RCC 7860 (cell line): ENCODE data around the gene SKA2.
"Not testable (repeated sequence)": the region's sequence is repeated elsewhere in the genome, so short reads cannot be mapped to it uniquely, and the experiment has no call there.

Experiments
- DNase-seq: peaks from one replicate; pipeline ENCODE4 v3.0.0-alpha.2; 2015; ENCODE audit warnings: low spot score
- FAIRE-seq: peaks from 2 replicates; lab custom pipeline; 2012; peaks lifted over from hg19 to GRCh38; lab: Jason Lieb, UNC

The SKA2 gene

GRCh38 chr17:59154721-59155438 is at the start of gene SKA2:
Gene SKA2, minus strand, starts transcription at chr17:59155186. Its CDS starts 23 bp downstream, at chr17:59155163.
- FAIRE-seq (no peak), DNase-seq (peak; percentile 100)

GRCh38 chr17:59202320-59202719 is 47.3 kb upstream of the SKA2 start:
- no peak for DNase-seq
- no peak for FAIRE-seq

- DNase-seq = no peak
- FAIRE-seq = no peak
These were observed 44.4 kb upstream of the SKA2 start for GRCh38 chr17:59199398-59199797.

DNA sequence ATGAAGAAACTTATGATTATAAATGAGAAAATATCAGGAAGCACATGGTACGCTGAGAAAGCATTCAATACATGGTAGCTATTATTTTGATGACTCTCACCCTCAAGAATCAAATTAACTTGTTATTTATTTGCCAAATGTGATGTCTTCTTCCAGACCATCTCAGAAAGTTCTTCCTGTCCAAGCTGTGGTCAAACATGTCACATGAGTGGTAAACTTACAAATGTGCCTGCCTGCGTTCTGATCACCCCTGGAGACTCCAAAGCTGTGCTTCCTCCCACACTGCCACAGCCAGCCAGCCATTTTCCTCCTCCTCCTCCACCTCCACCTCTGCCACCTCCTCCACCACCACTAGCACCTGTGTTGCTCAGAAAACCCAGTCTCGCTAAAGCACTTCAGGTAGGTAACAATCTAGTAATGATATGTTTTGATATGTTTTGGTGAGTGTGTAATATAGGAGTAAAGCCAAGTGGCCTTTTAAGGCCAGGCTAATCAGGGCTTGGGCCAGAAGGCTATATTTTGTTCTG is 38.4 kb upstream of the SKA2 start:
- DNase-seq = peak; percentile 8
- no peak for FAIRE-seq

DNA sequence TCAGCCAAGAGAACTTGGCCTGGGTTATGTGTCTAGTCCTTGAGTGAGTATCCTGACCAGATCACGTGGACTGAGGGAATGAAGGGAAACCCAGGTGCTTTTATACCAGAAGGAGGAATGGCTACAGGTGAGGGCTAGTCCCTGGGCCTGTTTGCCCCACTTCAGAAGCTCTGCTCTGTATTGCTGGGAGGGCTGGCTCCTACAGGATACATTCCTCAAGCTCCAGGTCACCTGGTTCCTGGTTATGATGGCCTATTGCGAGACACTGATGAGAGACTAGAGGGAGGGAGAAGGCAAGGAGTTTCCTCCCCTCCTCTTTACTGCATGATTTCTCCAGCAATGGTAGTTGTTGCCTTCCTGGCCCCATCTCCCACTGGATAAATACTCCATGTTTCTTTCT is 35.8 kb upstream of the SKA2 start:
- DNase-seq (no peak), FAIRE-seq (no peak)

DNA sequence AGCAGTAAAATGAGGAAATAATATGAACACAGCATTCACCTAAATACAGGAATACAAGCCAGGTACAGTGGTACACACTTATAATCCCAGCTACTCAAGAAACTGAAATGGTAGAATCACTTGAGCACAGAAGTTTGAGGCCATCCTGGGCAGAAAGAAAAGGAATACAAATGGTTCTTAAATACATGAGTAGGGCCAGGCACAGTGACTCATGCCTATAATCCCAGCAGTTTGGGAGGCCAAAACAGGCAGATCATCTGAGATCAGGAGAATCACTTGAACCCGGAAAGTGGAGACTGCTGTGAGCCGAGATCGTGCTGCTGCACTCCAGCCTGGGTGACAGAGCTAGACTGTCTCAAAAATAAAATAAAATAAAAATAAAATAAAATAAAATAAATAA is 31.9 kb upstream of the SKA2 start:
- FAIRE-seq (no peak), DNase-seq (no peak)

DNA sequence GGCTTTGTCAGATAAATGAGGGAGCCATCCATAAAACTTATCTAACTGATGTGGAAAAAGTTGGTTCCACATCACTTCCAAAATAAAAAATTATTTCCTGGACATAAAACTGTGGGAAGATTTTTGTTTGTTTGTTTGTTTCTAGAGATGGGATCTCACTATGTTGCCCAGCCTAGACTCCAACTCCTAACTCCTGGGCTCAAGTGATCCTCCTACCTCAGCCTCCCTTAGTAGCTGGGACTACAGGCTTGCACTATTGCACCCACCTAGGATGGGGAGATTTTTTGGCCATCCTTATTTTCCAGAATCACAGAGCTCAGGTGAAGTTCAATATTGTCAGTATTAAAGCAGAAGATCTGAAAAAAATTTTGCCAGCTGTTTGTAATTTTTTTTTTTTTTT is 31.0 kb upstream of the SKA2 start:
- DNase-seq = no peak
- FAIRE-seq = no peak

DNA sequence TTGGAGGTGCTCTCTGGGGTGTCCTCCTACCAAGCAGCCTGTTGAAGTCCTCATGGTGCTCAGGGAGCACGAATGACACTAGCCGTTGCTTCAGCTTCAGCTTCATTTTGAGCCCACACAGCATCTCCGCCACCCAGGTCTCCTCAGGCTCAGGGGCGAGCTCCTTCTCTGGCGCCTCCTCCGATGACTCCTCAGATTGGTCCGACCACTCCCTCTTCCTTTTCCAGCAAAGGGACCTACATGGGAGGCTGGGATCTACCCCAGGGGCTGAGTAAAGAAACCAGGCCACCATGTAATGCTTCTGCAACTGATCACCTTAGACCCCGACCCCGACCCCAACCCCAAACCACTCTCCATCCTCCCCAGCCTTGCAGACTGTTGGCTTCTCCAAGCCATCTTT is 26.5 kb upstream of the SKA2 start:
- DNase-seq = no peak
- no peak for FAIRE-seq

- DNase-seq = no peak
- FAIRE-seq = no peak
These were observed 25.6 kb upstream of the SKA2 start for GRCh38 chr17:59180626-59181025.

DNA sequence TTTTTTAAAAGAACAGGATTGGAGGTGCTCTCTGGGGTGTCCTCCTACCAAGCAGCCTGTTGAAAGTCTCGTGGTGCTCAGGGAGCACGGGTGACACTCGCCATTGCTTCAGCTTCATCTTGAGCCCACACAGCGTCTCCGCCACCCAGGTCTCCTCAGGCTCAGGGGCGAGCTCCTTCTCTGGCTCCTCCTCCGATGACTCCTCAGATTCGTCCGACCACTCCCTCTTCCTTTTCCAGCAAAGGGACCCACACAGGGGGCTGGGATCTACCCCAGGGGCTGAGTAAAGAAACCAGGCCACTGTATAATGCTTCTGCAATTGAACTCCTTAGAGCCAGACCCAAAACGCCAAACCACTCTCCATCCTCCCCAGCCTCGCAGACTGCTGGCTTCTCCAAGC is 24.6 kb upstream of the SKA2 start:
- not testable (repeated sequence) for FAIRE-seq

GRCh38 chr17:59178266-59178985 is 23.4 kb upstream of the SKA2 start:
- no peak for FAIRE-seq

More for the DNA sequence above, 24.6 kb upstream of the SKA2 start:
- DNase-seq = not testable (repeated sequence)

DNA sequence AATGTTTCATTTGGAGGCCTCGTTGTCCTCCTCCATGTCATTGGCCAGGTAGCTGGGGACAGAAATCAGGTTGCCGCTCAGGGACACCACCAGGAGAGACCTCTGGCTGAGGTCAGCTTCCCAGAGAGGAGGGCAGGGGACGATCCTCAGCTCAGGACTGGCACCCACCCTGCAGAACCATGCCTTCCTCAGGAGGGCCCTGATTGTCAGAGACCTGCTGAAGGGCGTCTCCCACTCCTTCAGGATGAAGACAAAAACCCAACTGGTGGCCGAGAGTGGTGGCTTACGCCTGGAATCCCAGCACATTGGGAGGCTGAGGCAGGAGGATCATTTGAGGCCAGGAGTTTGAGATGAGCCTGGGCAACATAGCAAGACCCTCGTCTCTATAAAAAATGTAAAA is 20.1 kb upstream of the SKA2 start:
- DNase-seq = no peak
- FAIRE-seq = no peak

More at GRCh38 chr17:59178266-59178985, 23.4 kb upstream of the SKA2 start:
- no peak for DNase-seq

DNA sequence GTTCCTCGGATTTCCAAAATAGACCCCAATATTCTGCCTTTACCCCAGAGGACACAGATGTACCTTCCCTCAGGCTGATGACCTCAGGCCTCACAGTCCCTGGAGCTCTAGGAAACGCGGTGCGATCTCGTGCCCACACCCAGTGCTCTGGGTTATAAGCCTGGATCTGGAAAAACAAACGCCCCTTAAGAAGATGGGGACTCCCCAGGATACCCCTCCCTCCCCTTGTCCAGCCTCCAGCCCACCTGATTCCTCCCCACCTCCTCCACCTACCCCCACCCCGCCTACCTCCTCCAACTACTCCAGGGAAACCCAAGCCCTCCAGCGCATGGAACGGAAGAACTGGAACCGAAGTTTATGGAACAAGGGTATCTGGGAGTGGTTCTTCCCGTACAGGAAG is 19.7 kb upstream of the SKA2 start:
- DNase-seq = no peak
- no peak for FAIRE-seq

DNA sequence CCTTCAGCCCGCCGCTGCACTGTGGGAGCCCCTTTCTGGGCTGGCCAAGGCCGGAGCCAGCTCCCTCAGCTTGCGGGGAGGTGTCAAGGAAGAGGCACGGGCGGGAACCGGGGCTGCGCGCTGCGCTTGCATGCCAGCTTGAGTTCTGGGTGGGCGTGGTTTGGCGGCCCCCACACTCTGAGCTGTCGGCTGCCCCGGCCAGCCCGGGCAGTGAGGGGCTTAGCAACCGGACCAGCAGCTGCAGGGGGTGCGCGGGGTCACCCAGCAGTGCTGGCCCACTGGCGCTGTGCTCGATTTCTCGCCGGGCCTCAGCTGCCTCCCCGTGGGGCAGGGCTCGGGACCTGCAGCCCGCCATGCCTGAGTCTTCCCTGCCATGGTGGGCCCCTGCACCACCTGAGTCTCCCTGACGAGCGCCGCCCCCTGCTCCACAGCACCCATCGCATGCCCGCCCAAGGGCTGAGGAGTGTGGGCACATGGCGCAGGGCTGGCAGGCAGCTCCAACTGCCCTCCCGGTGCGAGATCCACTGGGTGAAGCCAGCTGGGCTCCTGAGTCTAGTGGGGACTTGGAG is 17.5 kb upstream of the SKA2 start:
- FAIRE-seq (no peak), DNase-seq (no peak)

GRCh38 chr17:59167571-59168001 is 12.6 kb upstream of the SKA2 start:
- FAIRE-seq = peak; percentile 61
- peak; percentile 73 for DNase-seq

DNA sequence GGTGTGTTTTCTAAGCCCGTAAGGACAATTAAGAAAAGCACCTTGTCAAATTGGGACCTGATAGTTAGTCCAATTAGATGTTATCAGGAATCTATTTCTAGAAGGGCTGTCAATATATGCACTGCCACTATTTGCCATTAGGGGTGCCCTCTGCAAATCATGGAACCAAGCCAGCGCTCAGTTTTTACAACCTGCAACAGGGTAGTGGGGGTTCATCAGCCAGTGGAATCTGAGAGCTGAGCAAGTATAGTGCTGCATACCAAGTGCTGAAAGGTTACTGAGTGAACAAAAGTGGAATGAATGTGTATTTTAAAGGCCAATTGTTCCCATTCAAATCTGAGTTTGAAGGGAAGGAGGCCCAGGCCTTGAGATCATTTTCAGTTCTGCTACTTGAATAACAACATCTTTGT is 11.0 kb upstream of the SKA2 start:
- no peak for DNase-seq
- FAIRE-seq = no peak

- no peak for DNase-seq
- no peak for FAIRE-seq
These were observed 6.5 kb upstream of the SKA2 start for GRCh38 chr17:59161477-59161876.

- FAIRE-seq = no peak
- DNase-seq = no peak
These were observed 5.4 kb upstream of the SKA2 start for GRCh38 chr17:59160157-59161025.

DNA sequence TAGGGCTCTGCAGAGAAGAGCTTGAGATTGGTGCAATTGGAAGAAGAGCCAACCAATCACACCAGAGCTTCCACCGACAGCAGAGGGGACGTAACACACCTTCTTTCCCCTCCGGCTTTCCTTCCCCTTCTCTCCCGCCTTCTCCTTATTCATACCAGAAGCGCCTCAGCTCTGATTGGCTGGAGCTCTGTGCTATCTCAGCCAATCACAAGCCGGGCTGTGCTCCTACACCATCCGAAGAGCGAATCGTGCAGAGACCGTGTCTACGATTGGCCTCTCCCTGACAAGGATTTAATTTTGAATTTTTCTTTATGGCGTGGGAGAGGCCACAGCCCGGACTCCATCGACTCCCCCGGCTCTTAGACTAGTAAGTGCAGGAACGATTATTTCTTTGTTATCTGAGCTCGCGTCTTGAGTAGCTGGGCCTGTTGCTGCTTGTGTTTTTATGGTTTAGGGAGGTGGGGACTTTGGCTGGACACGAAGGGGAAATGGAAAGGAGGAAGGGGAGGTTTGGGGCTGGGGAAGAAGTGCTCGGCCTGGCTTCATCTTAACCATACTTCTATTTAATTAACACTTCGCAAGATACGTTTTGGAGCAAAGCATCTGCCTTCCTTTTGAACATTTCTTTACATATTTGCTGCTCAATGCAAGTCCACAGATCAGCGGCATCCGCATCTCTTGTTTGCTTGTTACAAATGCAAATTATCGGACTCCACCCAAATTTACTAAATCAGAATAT is 622 bp upstream of the SKA2 start, which contains the start of gene PRR11:
PRR11 (plus strand) TSS at position 308 of the 739 bp plus-strand sequence. CDS start 14,007 bp downstream, outside the sequence.
- FAIRE-seq = peak; percentile 97
- DNase-seq = no peak

- DNase-seq = peak; percentile 30
- FAIRE-seq = no peak
These were observed 680 bp downstream of the SKA2 start for GRCh38 chr17:59154292-59154720.
